ENCODE measurements around the gene AOPEP. TPM values are rescaled to one million over a fixed set of nuclear protein-coding genes. Genes with fewer than 3 reads are reported as not detected.

AOPEP gene
- polyA plus RNA-seq, 1 donor from 2014 or later: 10.0 TPM

GRCh38 chr9:95093586-95093985 is 367.1 kb downstream of the AOPEP start:
- H3K79me2 ChIP-seq (replicated peaks; ENCODE audit: insufficient read depth, low read length): no peaks in the 10 kb centered on the region
- no peaks in the 10 kb centered on the region for H3K9me2 ChIP-seq (ENCODE audit: insufficient read depth, low read length)
- H3K4me2 ChIP-seq (ENCODE audit: low read length): no peak overlapping the region
- no peak overlapping the region for H2AFZ ChIP-seq (ENCODE audit: low read depth, low read length)
- TF ChIP-seq TAF1 (IDR thresholded peaks at IDR 0.05; ENCODE audit: low read depth) (no peak), EP300 (conservative IDR thresholded peaks at IDR 0.05; ENCODE audit: poor library complexity, severe bottlenecking) (no peak), EZH2 (IDR thresholded peaks at IDR 0.05; ENCODE audit: borderline replicate concordance, insufficient read depth, low read length, poor library complexity, severe bottlenecking) (no peak), CTCF (IDR thresholded peaks at IDR 0.05; ENCODE audit: poor library complexity, severe bottlenecking) (no peak), POLR2AphosphoS5 (IDR thresholded peaks at IDR 0.05) (no peak), SMC3 (conservative IDR thresholded peaks at IDR 0.05; ENCODE audit: poor library complexity) (no peak), MXI1 (conservative IDR thresholded peaks at IDR 0.05; ENCODE audit: poor library complexity, severe bottlenecking) (no peak), RAD21 (conservative IDR thresholded peaks at IDR 0.05) (no peak), REST (IDR thresholded peaks at IDR 0.05; ENCODE audit: borderline replicate concordance) (no peak)
- H3K9ac ChIP-seq (ENCODE audit: low read length): no peak overlapping the region
- H3K27me3 ChIP-seq (ENCODE audit: insufficient read depth, low read depth, low read length): no peaks in the 10 kb centered on the region
- no peaks in the 10 kb centered on the region for H3K36me3 ChIP-seq (ENCODE audit: insufficient read depth, low read length)
- H4K20me1 ChIP-seq (ENCODE audit: insufficient read depth): no peaks in the 10 kb centered on the region
- H3K9me3 ChIP-seq (ENCODE audit: low read length): no peaks in the 10 kb centered on the region
- no peak overlapping the region for H3K27ac ChIP-seq (ENCODE audit: low read length)
- no peak overlapping the region for H3K4me3 ChIP-seq (ENCODE audit: low read length)
- H3F3A ChIP-seq (ENCODE audit: insufficient read depth, low read length, poor library complexity, severe bottlenecking): no peaks in the 10 kb centered on the region

GRCh38 chr9:95094002-95094401 is 367.5 kb downstream of the AOPEP start:
- Histone ChIP-seq H3K9me3 (ENCODE audit: low read length) (no peaks in the 10 kb centered on the region), H3K4me2 (ENCODE audit: low read length) (no peak overlapping the region), H4K20me1 (ENCODE audit: insufficient read depth) (no peaks in the 10 kb centered on the region), H3K36me3 (ENCODE audit: insufficient read depth, low read length) (no peaks in the 10 kb centered on the region), H2AFZ (ENCODE audit: low read depth, low read length) (no peak overlapping the region), H3K79me2 (replicated peaks; ENCODE audit: insufficient read depth, low read length) (no peaks in the 10 kb centered on the region), H3K27me3 (ENCODE audit: insufficient read depth, low read depth, low read length) (no peaks in the 10 kb centered on the region), H3K9ac (ENCODE audit: low read length) (no peak overlapping the region), H3K9me2 (ENCODE audit: insufficient read depth, low read length) (no peaks in the 10 kb centered on the region), H3F3A (ENCODE audit: insufficient read depth, low read length, poor library complexity, severe bottlenecking) (no peaks in the 10 kb centered on the region), H3K4me3 (ENCODE audit: low read length) (no peak overlapping the region), H3K27ac (ENCODE audit: low read length) (no peak overlapping the region)
- no peak for TF ChIP-seq POLR2AphosphoS5 (IDR thresholded peaks at IDR 0.05)
- no peak for TF ChIP-seq SMC3 (conservative IDR thresholded peaks at IDR 0.05; ENCODE audit: poor library complexity)
